ENCODE data around the gene IRX1. TPM values are rescaled to one million over a fixed set of nuclear protein-coding genes. Genes with fewer than 3 reads are reported as not detected.

Gene IRX1
- total and polyA plus RNA-seq, 9 donors: not detected

GRCh38 chr5:3607541-3608181 lies 12.0 kb downstream of the IRX1 start:
- Histone ChIP-seq H3K27me3 (no peaks in the 10 kb centered on the region), H3K36me3 (no peaks in the 10 kb centered on the region), H3K27ac (no peak overlapping the region), H3K9me3 (no peaks in the 10 kb centered on the region), H3K4me3 (no peak overlapping the region), H3K4me1 (ENCODE audit: insufficient read depth) (no peaks in the 10 kb centered on the region)
- no peak for DNase-seq
- WGBS, 3 donors: 11 to 27% (median 16%) methylated on average over 11 of the region's 11 CpGs
- intact Hi-C loops (cut with DNase I): no loop called here
- TF ChIP-seq EP300 (IDR thresholded peaks at IDR 0.05) (no peak), CTCF (IDR thresholded peaks at IDR 0.05) (no peak), POLR2A (IDR thresholded peaks at IDR 0.05) (no peak)

GRCh38 chr5:3609120-3609681 lies 13.6 kb downstream of the IRX1 start:
- no peaks in the 10 kb centered on the region for H3K4me1 ChIP-seq (ENCODE audit: insufficient read depth)
- H3K4me3 ChIP-seq: no peak overlapping the region
- H3K36me3 ChIP-seq: no peaks in the 10 kb centered on the region
- intact Hi-C loops (cut with DNase I): no loop called here
- TF ChIP-seq EP300 (IDR thresholded peaks at IDR 0.05) (no peak), POLR2A (IDR thresholded peaks at IDR 0.05) (no peak), CTCF (IDR thresholded peaks at IDR 0.05) (no peak)
- DNase-seq: no peak
- H3K9me3 ChIP-seq: no peaks in the 10 kb centered on the region
- WGBS, 3 donors: 73 to 80% (median 73%) methylated on average over 18 of the region's 18 CpGs
- H3K27me3 ChIP-seq: no peaks in the 10 kb centered on the region
- H3K27ac ChIP-seq: no peak overlapping the region

- Histone ChIP-seq H3K36me3 (no peaks in the 10 kb centered on the region), H3K27me3 (no peaks in the 10 kb centered on the region), H3K9me3 (no peaks in the 10 kb centered on the region), H3K27ac (no peak overlapping the region), H3K4me1 (ENCODE audit: insufficient read depth) (no peaks in the 10 kb centered on the region), H3K4me3 (no peak overlapping the region)
- DNase-seq: no peak
- TF ChIP-seq CTCF (IDR thresholded peaks at IDR 0.05) (no peak), EP300 (IDR thresholded peaks at IDR 0.05) (no peak), POLR2A (IDR thresholded peaks at IDR 0.05) (no peak)
- WGBS, 3 donors: 61 to 69% (median 62%) methylated on average over 5 of the region's 5 CpGs
- intact Hi-C loops (cut with DNase I): no loop called here
These were observed 17.0 kb downstream of the IRX1 start for GRCh38 chr5:3612591-3613042.

- Histone ChIP-seq H3K27ac (no peak overlapping the region), H3K4me1 (ENCODE audit: insufficient read depth) (no peaks in the 10 kb centered on the region), H3K4me3 (no peak overlapping the region), H3K27me3 (no peaks in the 10 kb centered on the region), H3K9me3 (no peaks in the 10 kb centered on the region), H3K36me3 (no peaks in the 10 kb centered on the region)
- intact Hi-C loops (cut with DNase I): no loop called here
- no peak for DNase-seq
- WGBS, 3 donors: 77 to 86% (median 80%) methylated on average over 10 of the region's 10 CpGs
- TF ChIP-seq CTCF (IDR thresholded peaks at IDR 0.05): no peak
- no peak for TF ChIP-seq POLR2A (IDR thresholded peaks at IDR 0.05)
- no peak for TF ChIP-seq EP300 (IDR thresholded peaks at IDR 0.05)
These were observed 18.1 kb downstream of the IRX1 start for GRCh38 chr5:3613726-3614125.
